ENCODE measurements around the gene HDAC4. TPM values are rescaled to one million over a fixed set of nuclear protein-coding genes. Genes with fewer than 3 reads are reported as not detected.

HDAC4 gene
- total RNA-seq, 2 experiments from 2014 or later, result 22.6 to 24.5 TPM

DNA sequence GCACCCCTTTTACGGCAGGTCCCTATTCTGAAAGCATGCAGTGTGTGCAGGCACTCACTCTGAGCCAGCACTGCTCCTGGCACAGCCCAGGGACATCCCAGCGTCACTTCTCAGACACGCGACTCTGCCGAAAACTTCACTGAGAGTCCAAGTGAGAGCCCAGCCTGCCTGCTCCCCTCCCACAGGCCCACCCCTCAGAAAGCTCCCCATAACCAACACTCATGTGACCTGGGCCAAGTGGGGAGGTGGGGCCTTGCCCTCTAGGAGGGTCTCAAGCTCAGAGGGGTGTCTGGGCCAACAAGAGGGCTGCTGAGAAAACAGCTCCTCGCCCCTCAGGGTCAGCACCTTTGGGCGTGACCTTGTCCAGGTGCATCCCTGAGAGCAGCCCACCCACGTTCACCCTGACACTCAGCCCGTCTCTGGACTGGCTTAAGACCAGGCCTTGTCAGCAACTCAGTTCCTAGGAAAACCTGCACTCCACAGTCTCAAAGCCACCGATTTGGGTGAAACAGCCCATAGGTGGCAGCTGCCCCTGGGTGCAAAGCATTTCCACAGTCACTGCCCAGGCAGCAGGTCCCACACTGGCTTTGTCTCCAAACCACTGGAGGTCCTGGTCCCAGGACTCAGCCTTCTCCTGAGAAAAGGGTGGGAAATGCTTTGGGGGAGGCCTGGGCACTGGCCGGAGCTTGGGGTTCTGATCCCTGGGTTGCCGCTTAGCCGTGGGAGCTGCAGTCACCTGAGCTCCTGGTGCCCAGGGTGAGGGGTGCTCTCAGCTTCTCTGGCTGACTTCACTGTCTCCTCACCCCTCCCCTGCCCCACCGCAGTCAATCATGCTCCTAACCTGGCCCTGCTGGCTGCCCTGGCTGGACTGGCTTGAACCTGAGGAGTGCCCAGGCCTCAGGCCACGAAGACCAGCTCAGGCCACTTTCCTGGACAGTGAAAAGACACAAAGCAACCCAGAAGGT, 209.6 kb downstream of the HDAC4 start:
- Mint-ChIP-seq H3K36me3 (ENCODE audit: low read depth) (peaks cover 21% of the 10 kb centered on the region), H3K27me3 (no peaks in the 10 kb centered on the region), H3K27ac (no peak overlapping the region), H3K4me1 (ENCODE audit: low read depth) (peaks cover 6% of the 10 kb centered on the region), H3K9me3 (no peaks in the 10 kb centered on the region), H3K4me3 (no peak overlapping the region)
- TF ChIP-seq, protein P1, sequence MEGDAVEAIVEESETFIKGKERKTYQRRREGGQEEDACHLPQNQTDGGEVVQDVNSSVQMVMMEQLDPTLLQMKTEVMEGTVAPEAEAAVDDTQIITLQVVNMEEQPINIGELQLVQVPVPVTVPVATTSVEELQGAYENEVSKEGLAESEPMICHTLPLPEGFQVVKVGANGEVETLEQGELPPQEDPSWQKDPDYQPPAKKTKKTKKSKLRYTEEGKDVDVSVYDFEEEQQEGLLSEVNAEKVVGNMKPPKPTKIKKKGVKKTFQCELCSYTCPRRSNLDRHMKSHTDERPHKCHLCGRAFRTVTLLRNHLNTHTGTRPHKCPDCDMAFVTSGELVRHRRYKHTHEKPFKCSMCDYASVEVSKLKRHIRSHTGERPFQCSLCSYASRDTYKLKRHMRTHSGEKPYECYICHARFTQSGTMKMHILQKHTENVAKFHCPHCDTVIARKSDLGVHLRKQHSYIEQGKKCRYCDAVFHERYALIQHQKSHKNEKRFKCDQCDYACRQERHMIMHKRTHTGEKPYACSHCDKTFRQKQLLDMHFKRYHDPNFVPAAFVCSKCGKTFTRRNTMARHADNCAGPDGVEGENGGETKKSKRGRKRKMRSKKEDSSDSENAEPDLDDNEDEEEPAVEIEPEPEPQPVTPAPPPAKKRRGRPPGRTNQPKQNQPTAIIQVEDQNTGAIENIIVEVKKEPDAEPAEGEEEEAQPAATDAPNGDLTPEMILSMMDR (IDR thresholded peaks at IDR 0.05), result no peak
- intact Hi-C loops (cut with micrococcal nuclease), result no loop called here
- DNase-seq (no peak), ATAC-seq (no peak)
- POLR2A ChIA-PET, result no interaction called here
- CTCF ChIA-PET, result no interaction called here

DNA sequence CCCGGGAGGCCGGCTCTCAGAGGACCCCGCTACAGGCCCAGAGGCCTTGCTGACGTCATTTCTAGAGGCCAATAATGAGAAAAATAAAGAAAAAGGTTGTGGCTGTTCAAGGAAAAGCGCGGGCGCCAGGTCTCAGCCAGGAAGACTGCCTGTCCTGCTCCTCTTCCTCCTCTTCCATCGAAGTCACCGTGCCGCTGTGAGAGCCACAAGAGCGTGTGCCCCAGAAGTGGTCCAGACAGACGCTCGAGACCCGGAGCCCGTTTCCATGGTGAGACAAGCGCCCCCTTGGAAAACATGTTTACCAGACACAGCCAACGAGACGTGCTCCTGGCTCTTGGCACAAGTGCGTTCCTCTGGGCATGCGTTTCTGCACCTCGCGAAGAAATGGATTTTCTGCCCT, 210.5 kb downstream of the HDAC4 start:
- TF ChIP-seq, protein P1 (IDR thresholded peaks at IDR 0.05), result no peak
- Mint-ChIP-seq H3K9me3 (no peaks in the 10 kb centered on the region), H3K27me3 (no peaks in the 10 kb centered on the region), H3K36me3 (ENCODE audit: low read depth) (peaks cover 25% of the 10 kb centered on the region), H3K4me3 (no peak overlapping the region), H3K4me1 (ENCODE audit: low read depth) (no peaks in the 10 kb centered on the region), H3K27ac (no peak overlapping the region)
- ChIA-PET POLR2A (no interaction called here), CTCF (no interaction called here)
- no peak for ATAC-seq
- DNase-seq, result no peak
- intact Hi-C loops (cut with micrococcal nuclease), result no loop called here

- ChIA-PET CTCF (no interaction called here), POLR2A (no interaction called here)
- TF ChIP-seq, protein P1 (IDR thresholded peaks at IDR 0.05), result no peak
- intact Hi-C loops (cut with micrococcal nuclease), result no loop called here
- H3K9me3 Mint-ChIP-seq, result no peaks in the 10 kb centered on the region
- H3K27me3 Mint-ChIP-seq, result no peaks in the 10 kb centered on the region
- no peak overlapping the region for H3K27ac Mint-ChIP-seq
- no peak overlapping the region for H3K4me3 Mint-ChIP-seq
- no peaks in the 10 kb centered on the region for H3K4me1 Mint-ChIP-seq (ENCODE audit: low read depth)
- DNase-seq (no peak), ATAC-seq (no peak)
- H3K36me3 Mint-ChIP-seq (ENCODE audit: low read depth), result peaks cover 25% of the 10 kb centered on the region
These were observed 211.1 kb downstream of the HDAC4 start for GRCh38 chr2:239189711-239190131.

GRCh38 chr2:239188536-239188935, 212.3 kb downstream of the HDAC4 start:
- no peaks in the 10 kb centered on the region for H3K27me3 Mint-ChIP-seq
- no peak overlapping the region for H3K27ac Mint-ChIP-seq
- no peaks in the 10 kb centered on the region for H3K9me3 Mint-ChIP-seq
- ChIA-PET POLR2A (no interaction called here), CTCF (no interaction called here)
- no peak for ATAC-seq
- H3K4me3 Mint-ChIP-seq, result no peak overlapping the region
- intact Hi-C loops (cut with micrococcal nuclease), result no loop called here
- no peaks in the 10 kb centered on the region for H3K4me1 Mint-ChIP-seq (ENCODE audit: low read depth)
- H3K36me3 Mint-ChIP-seq (ENCODE audit: low read depth), result peaks cover 25% of the 10 kb centered on the region
- DNase-seq, result no peak
- TF ChIP-seq, protein P1 (IDR thresholded peaks at IDR 0.05), result no peak

DNA sequence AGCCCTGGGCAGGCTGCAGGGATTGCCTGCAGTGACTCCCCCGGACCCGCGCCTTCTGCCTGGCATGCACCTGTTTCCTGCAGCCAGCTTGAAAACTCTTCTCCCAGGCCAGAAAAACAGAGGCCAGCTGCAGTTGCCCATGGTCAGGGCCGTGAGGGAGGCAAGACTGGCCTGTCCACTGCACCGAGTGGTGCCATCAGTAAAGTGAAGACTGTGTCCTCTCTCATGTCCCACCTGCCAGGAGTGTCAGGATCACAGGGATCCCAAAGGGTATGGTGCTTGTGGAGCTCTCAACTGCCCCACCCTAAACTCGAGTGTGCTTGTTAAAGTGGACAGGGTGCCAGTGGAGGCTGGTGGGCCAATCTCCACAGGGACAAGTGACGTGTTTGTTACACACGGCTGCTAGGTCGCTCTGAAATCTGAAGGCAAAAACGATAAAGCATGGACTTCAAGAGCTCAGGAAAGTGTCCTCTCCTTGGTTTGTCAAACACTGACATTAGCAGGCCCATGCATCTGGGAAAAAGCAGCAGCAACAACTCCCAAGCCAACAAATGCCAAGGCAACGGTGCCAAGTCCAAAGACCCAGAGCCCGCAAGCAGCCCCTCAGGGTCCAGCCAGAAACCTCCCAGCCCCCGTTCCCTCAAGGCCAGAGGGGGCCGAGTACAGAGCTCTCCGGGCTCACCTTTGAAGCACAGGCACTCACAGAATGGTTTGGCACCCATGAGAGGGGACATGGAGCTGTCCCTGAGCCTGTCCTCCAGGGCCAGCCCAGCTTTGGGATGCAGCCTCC, 213.2 kb downstream of the HDAC4 start:
- ChIA-PET POLR2A (interaction anchor here (0.8 kb wide), 1 partner anchor 16 kb away, joined by 4 read pairs; no protein-coding TSS in a partner anchor), CTCF (no interaction called here)
- Mint-ChIP-seq H3K4me1 (ENCODE audit: low read depth) (no peaks in the 10 kb centered on the region), H3K27ac (no peak overlapping the region), H3K36me3 (ENCODE audit: low read depth) (peaks cover 25% of the 10 kb centered on the region), H3K4me3 (no peak overlapping the region), H3K9me3 (no peaks in the 10 kb centered on the region), H3K27me3 (no peaks in the 10 kb centered on the region)
- TF ChIP-seq, protein P1 (IDR thresholded peaks at IDR 0.05), result no peak
- ATAC-seq (no peak), DNase-seq (no peak)
- intact Hi-C loops (cut with micrococcal nuclease), result no loop called here

Data from activated CD8-positive, alpha-beta T cell treated with anti-CD3 and anti-CD28 coated beads for 36 hours (primary cell).